ENCODE data around the gene RPL37A. TPM values are rescaled to one million over a fixed set of nuclear protein-coding genes. Genes with fewer than 3 reads are reported as not detected.

The RPL37A gene
- total RNA-seq, result 3,958 and 4,338 TPM in 2 replicates

DNA sequence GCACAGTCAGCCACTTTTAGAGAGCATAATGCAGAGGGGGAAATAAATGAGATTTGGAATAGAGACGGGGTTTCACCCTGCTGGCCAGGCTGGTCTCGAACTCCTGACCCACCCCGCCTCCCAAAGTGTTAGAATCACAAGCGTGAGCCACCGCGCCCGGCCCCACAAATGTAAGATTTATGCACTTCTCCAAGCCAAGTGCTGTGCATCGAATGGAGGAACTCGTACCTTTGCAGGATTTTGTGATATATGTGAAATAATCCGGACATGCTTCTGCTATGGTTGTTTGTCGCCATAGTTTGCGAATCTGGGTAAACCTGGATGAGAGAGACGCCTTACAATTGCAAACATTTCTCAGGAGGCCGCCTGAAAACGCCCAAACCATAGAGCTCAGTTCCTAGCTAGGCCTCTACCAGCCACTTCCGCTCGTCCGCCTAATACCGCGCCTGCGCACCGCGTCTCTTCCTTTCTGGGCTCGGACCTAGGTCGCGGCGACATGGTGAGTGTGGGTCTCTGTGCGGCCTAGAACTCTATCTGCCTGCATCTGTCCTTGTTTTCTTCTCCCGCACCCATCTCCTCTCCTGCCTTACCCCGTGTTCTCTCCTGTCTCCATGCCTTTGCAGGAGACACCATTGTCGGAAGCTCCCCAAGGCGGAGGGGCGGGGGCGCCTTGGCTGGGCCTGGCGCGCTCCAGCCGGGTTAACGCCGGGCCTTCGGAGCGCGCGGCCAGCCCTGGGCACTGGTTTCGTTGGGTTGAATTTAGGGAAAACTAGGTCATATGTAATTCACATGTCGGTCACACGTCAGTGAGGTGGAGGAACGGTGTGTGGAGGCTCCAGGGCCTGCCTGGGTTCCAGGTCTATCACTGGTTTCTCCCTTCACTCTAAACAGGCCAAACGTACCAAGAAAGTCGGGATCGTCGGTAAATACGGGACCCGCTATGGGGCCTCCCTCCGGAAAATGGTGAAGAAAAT lies at the start of gene RPL37A:
Gene RPL37A (plus strand): TSS at position 466 of the 974 bp plus-strand sequence. CDS start 31 bp downstream, at position 497.

Other genes with a start within 250 kb of the RPL37A start
- 3.2 and 7.2 TPM in 2 replicates for gene MARCHF4, start 126.4 kb upstream of the RPL37A start, total RNA-seq
- gene SMARCAL1, start 86.4 kb upstream of the RPL37A start, total RNA-seq, result 11.2 and 17.5 TPM in 2 replicates
- gene IGFBP2, start 134.6 kb downstream of the RPL37A start, total RNA-seq, result 18.8 and 274 TPM in 2 replicates
- gene IGFBP5, start 196.7 kb downstream of the RPL37A start, total RNA-seq, result 0.45 and 52.9 TPM in 2 replicates

Data from endothelial cell of coronary artery (primary cell).